WTC11 (cell line): ENCODE results near the gene MRPL44. TPM values are rescaled to one million over a fixed set of nuclear protein-coding genes. Genes with fewer than 3 reads are reported as not detected.

Source experiments
- ATAC-seq: fragments of 200-7000 bp; cut with Tn5 transposase; 2 replicates; pipeline ENCODE4 v1.10.0; 2021; ENCODE audit warnings: mild to moderate bottlenecking, moderate library complexity
- CTCF ChIA-PET: fragments of 300-600 bp; sonication (Branson Sonifier 250); formaldehyde crosslinking; loops from one replicate; lab custom pipeline; 2021; ENCODE audit warnings: antibody characterized with exemption; lab: Charles Lee
- POLR2A ChIA-PET: fragments of 350-600 bp; sonication (Branson Sonifier 250); formaldehyde crosslinking; loops from one replicate; lab custom pipeline; 2021; ENCODE audit warnings: antibody characterized with exemption; lab: Charles Lee
- DNase-seq: peaks from one replicate; pipeline ENCODE4 v3.0.0; 2021; ENCODE audit warnings: low spot score
- H3K27ac Mint-ChIP-seq: 2 replicates; pipeline ENCODE4 v1.8.0; 2021; ENCODE audit warnings: mixed read lengths
- H3K27me3 Mint-ChIP-seq: 2 replicates; pipeline ENCODE4 v1.8.0; 2021; ENCODE audit warnings: low read depth, mild to moderate bottlenecking, moderate library complexity, mixed read lengths
- H3K36me3 Mint-ChIP-seq: 2 replicates; pipeline ENCODE4 v1.8.0; 2021; ENCODE audit warnings: mixed read lengths
- H3K4me1 Mint-ChIP-seq: 2 replicates; pipeline ENCODE4 v1.8.0; 2022; ENCODE audit warnings: mixed read lengths
- H3K4me3 Mint-ChIP-seq: 2 replicates; pipeline ENCODE4 v1.8.0; 2021; ENCODE audit warnings: mild to moderate bottlenecking, moderate library complexity, mixed read lengths
- H3K9me3 Mint-ChIP-seq: 2 replicates; pipeline ENCODE4 v1.8.0; 2021; ENCODE audit warnings: mixed read lengths
- ARID4B ChIP-seq: sonication (generic); formaldehyde crosslinking; IDR thresholded peaks from 2 replicates; pipeline ENCODE4 v1.8.0; 2023; ENCODE audit warnings: missing genetic modification reagents, mild to moderate bottlenecking, borderline replicate concordance
- ATF1 ChIP-seq: sonication (generic); formaldehyde crosslinking; IDR thresholded peaks from 2 replicates; pipeline ENCODE4 v1.8.1; 2023; ENCODE audit warnings: mild to moderate bottlenecking, moderate library complexity, missing genetic modification reagents
- CBFB ChIP-seq: sonication (generic); formaldehyde crosslinking; IDR thresholded peaks from 2 replicates; pipeline ENCODE4 v1.8.1; 2022; ENCODE audit warnings: mild to moderate bottlenecking, low read depth, missing genetic modification reagents
- CDX4 ChIP-seq: fragments of 250-450 bp; sonication (Bioruptor Pico); IDR thresholded peaks from 2 replicates; pipeline ENCODE4 v1.9.0; 2021; ENCODE audit warnings: moderate library complexity, mild to moderate bottlenecking, inconsistent platforms, borderline replicate concordance
- E2F1 ChIP-seq: sonication (generic); formaldehyde crosslinking; IDR thresholded peaks from 2 replicates; pipeline ENCODE4 v1.8.0; 2022; ENCODE audit warnings: mild to moderate bottlenecking, missing genetic modification reagents
- E2F5 ChIP-seq: sonication (generic); formaldehyde crosslinking; IDR thresholded peaks from 2 replicates; pipeline ENCODE4 v1.8.1; 2022; ENCODE audit warnings: mild to moderate bottlenecking, moderate library complexity, missing genetic modification reagents
- ELF4 ChIP-seq: sonication (generic); formaldehyde crosslinking; IDR thresholded peaks from 2 replicates; pipeline ENCODE4 v1.8.1; 2022; ENCODE audit warnings: low read depth, mild to moderate bottlenecking, moderate library complexity, missing genetic modification reagents
- TP53 ChIP-seq: sonication (generic); formaldehyde crosslinking; IDR thresholded peaks from 2 replicates; pipeline ENCODE4 v1.8.1; 2023; ENCODE audit warnings: mild to moderate bottlenecking, missing genetic modification reagents
- ZNF121 ChIP-seq: sonication (generic); formaldehyde crosslinking; IDR thresholded peaks from 2 replicates; pipeline ENCODE4 v1.8.0; 2023; ENCODE audit warnings: missing genetic modification reagents
- ZNF232 ChIP-seq: sonication (generic); formaldehyde crosslinking; IDR thresholded peaks from 2 replicates; pipeline ENCODE4 v1.8.0; 2022; ENCODE audit warnings: mild to moderate bottlenecking, missing genetic modification reagents
- ZNF423 ChIP-seq: fragments of 250-450 bp; sonication (Bioruptor Pico); IDR thresholded peaks from 2 replicates; pipeline ENCODE4 v2.1.2; 2022; ENCODE audit warnings: mild to moderate bottlenecking, moderate library complexity
- ZNF532 ChIP-seq: fragments of 250-450 bp; sonication (Bioruptor Pico); IDR thresholded peaks from 2 replicates; pipeline ENCODE4 v1.9.0; 2021; ENCODE audit warnings: mild to moderate bottlenecking, borderline replicate concordance
- total RNA-seq: library from RNA; stranded (reverse); gene quantifications from 3 replicates; pipeline ENCODE4 v1.2.3, GENCODE V29; 2021
- TF ChIP-seq, protein P1 (sequence below): sonication (generic); formaldehyde crosslinking; IDR thresholded peaks from 2 replicates; pipeline ENCODE4 v1.8.0; 2022; ENCODE audit warnings: mild to moderate bottlenecking, missing genetic modification reagents
- TF ChIP-seq, protein P2 (sequence below): sonication (generic); formaldehyde crosslinking; IDR thresholded peaks from 2 replicates; pipeline ENCODE4 v1.8.0; 2022; ENCODE audit warnings: mild to moderate bottlenecking, missing genetic modification reagents

The MRPL44 gene
- total RNA-seq, 1 experiment from 2014 or later: 55.3 TPM

DNA sequence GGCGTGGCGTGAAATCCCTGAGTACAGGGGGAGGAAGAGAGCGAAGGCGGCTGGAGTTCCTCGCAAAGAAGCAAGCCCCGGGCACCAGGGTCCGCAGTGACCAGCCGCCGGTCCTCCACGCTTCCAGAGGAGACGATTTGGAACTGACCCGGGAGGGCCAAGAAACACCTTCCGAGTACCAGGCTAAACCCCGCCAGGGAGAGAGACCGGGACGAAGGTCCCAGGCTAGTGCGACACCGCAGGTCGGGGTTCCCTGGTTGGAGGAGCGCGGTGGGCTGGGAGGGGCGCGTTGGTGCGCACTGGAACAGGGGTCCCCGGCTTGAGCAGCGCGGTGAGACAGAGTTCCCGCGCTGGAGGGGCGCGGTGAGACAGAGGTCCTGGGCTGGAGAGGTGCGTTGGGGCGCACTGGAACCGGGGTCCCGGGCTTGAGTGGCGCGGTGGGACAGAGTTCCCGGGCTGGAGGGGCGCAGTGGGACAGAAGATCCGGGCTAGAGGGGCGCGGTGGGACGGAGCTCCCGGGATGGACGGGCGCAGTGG, 13.0 kb upstream of the MRPL44 start (continued):
- TF ChIP-seq, protein P1, sequence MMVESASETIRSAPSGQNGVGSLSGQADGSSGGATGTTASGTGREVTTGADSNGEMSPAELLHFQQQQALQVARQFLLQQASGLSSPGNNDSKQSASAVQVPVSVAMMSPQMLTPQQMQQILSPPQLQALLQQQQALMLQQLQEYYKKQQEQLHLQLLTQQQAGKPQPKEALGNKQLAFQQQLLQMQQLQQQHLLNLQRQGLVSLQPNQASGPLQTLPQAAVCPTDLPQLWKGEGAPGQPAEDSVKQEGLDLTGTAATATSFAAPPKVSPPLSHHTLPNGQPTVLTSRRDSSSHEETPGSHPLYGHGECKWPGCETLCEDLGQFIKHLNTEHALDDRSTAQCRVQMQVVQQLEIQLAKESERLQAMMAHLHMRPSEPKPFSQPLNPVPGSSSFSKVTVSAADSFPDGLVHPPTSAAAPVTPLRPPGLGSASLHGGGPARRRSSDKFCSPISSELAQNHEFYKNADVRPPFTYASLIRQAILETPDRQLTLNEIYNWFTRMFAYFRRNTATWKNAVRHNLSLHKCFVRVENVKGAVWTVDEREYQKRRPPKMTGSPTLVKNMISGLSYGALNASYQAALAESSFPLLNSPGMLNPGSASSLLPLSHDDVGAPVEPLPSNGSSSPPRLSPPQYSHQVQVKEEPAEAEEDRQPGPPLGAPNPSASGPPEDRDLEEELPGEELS (CRISPR knock-in tag): peak; percentile 46; the same call in 1 of the 2 replicates
- TF ChIP-seq E2F1 (CRISPR knock-in tag): 0 out of 2 replicates have a peak, but pooled peaks have one; percentile 49
- TF ChIP-seq, all 79 proteins: peak for 5

GRCh38 chr2:223944703-223945531, 12.3 kb upstream of the MRPL44 start, which contains the start of gene WDFY1:
Gene WDFY1 (minus strand): TSS chr2:223945335. CDS start chr2:223945284, 51 bp downstream.
- CTCF ChIA-PET: no interaction called here
- peak; percentile 80; the same call in 1 of the 2 replicates for TF ChIP-seq E2F5
- TF ChIP-seq ELF4 (CRISPR knock-in tag): no peak
- TF ChIP-seq, protein P1 (CRISPR knock-in tag): peak; percentile 93
- TF ChIP-seq CDX4 (CRISPR knock-in tag): no peak
- peak; percentile 82; the same call in 1 of the 2 replicates for TF ChIP-seq ARID4B (CRISPR knock-in tag)
- peak; percentile 82 for TF ChIP-seq ZNF232 (CRISPR knock-in tag)
- TF ChIP-seq ZNF532 (CRISPR knock-in tag): no peak
- TF ChIP-seq ZNF423 (CRISPR knock-in tag): no peak
- no peak for TF ChIP-seq ATF1
- peak; percentile 96 for TF ChIP-seq CBFB
- peak; percentile 83 for TF ChIP-seq TP53 (CRISPR knock-in tag)
- TF ChIP-seq, protein P2, sequence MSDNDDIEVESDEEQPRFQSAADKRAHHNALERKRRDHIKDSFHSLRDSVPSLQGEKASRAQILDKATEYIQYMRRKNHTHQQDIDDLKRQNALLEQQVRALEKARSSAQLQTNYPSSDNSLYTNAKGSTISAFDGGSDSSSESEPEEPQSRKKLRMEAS: peak; percentile 71; the same call in 1 of the 2 replicates
- TF ChIP-seq E2F1 (CRISPR knock-in tag): no peak
- TF ChIP-seq ZNF121: 0 out of 2 replicates have a peak, but pooled peaks have one; percentile 17

More at GRCh38 chr2:223944703-223945531, 12.3 kb upstream of the MRPL44 start, which contains the start of gene WDFY1:
- H3K4me3 Mint-ChIP-seq: peak within 1 kb of the TSS; percentile 90
- H3K27me3 Mint-ChIP-seq: no peaks in the 10 kb centered on the region; the same call in 1 of the 2 replicates
- H3K9me3 Mint-ChIP-seq: no peaks in the 10 kb centered on the region
- ATAC-seq (peak; percentile 83), DNase-seq (peak; percentile 86)
- H3K4me1 Mint-ChIP-seq: peaks cover 55% of the 10 kb centered on the region
- peak within 1 kb of the TSS; percentile 68 for H3K27ac Mint-ChIP-seq
- H3K36me3 Mint-ChIP-seq: peaks cover 6% of the 10 kb centered on the region
- POLR2A ChIA-PET: interaction anchor here (1.1 kb wide), 1 partner anchor 10 kb away, joined by 5 read pairs; no protein-coding TSS in a partner anchor
